Colonic mucosa (tissue), 4 donors: Measurements from ENCODE around the gene INPP5E. TPM values are rescaled to one million over a fixed set of nuclear protein-coding genes. Genes with fewer than 3 reads are reported as not detected.

Experiments
- DNase-seq: peaks from one replicate; pipeline ENCODE4 v3.0.0-alpha.2; 2020
- H3K27ac ChIP-seq: fragments of 200-600 bp; one replicate; pipeline ENCODE4 v1.8.0; 2021
- H3K27me3 ChIP-seq: fragments of 200-600 bp; one replicate; pipeline ENCODE4 v1.8.0; 2021
- H3K36me3 ChIP-seq: fragments of 200-600 bp; one replicate; pipeline ENCODE4 v1.8.0; 2021
- H3K4me1 ChIP-seq: fragments of 200-600 bp; one replicate; pipeline ENCODE4 v1.8.0; 2021; ENCODE audit warnings: mild to moderate bottlenecking
- H3K4me3 ChIP-seq: fragments of 200-600 bp; one replicate; pipeline ENCODE4 v1.8.0; 2021
- H3K9ac ChIP-seq, 2 donors: one replicate each; pipeline ENCODE4 v1.7.0; 2013; ENCODE audit warnings: control low read depth in 2 of 2, low read depth in 2 of 2, low read length in 2 of 2
- H3K9me3 ChIP-seq: fragments of 200-600 bp; one replicate; pipeline ENCODE4 v1.8.0; 2021
- CTCF ChIP-seq: fragments of 200-600 bp; IDR thresholded peaks from one replicate; pipeline ENCODE4 v1.8.0; 2022; ENCODE audit warnings: antibody characterized with exemption, mild to moderate bottlenecking
- intact Hi-C: fragments of 100-400 bp; cut with DNase I; formaldehyde crosslinking; loops from one replicate; pipeline ENCODE4 v1.14.1; 2022
- total RNA-seq, 2 donors: library from RNA; stranded (reverse); fragmentation: NEBNext Ultra II Directional in 1 of 2; extraction: Animal tissue kit (Norgen Biotek cat#: 25700) in 1 of 2; gene quantifications; one replicate each; pipeline ENCODE4 v1.2.1, GENCODE V29; 2021
- donor health status: healthy.
- donor health status: DM: no; HTN: no; CAD: no.
- donor health status: DM: no; HTN: no; CAD: no.

INPP5E gene
- total RNA-seq, 2 donors from 2014 or later, result 8.3 to 12.1 TPM

- no peaks in the 10 kb centered on the region for H3K27me3 ChIP-seq
- H3K9me3 ChIP-seq, result no peaks in the 10 kb centered on the region
- H3K27ac ChIP-seq, result no peak overlapping the region
- H3K4me3 ChIP-seq, result no peak overlapping the region
- DNase-seq, result no peak
- H3K4me1 ChIP-seq, result peaks cover under 1% of the 10 kb centered on the region
- no peak overlapping the region for H3K9ac ChIP-seq
- TF ChIP-seq CTCF, result no peak
- peaks cover 25% of the 10 kb centered on the region for H3K36me3 ChIP-seq
- intact Hi-C loops, result no loop called here
Observed at GRCh38 chr9:136416914-136417313, 22.7 kb downstream of the INPP5E start.

GRCh38 chr9:136416427-136416826, 23.2 kb downstream of the INPP5E start:
- no peaks in the 10 kb centered on the region for H3K27me3 ChIP-seq
- no peak overlapping the region for H3K4me3 ChIP-seq
- H3K9ac ChIP-seq, result no peak overlapping the region
- DNase-seq, result no peak
- H3K27ac ChIP-seq, result no peak overlapping the region
- H3K36me3 ChIP-seq, result peaks cover 25% of the 10 kb centered on the region
- H3K9me3 ChIP-seq, result no peaks in the 10 kb centered on the region
- intact Hi-C loops, result no loop called here
- peaks cover 6% of the 10 kb centered on the region for H3K4me1 ChIP-seq
- TF ChIP-seq CTCF, result no peak

- no peak overlapping the region for H3K9ac ChIP-seq
- H3K27me3 ChIP-seq, result no peaks in the 10 kb centered on the region
- H3K36me3 ChIP-seq, result peaks cover 12% of the 10 kb centered on the region
- no peak overlapping the region for H3K4me3 ChIP-seq
- no peak for TF ChIP-seq CTCF
- peaks cover 16% of the 10 kb centered on the region for H3K4me1 ChIP-seq
- intact Hi-C loops, result loop anchor here (5.0 kb wide), 1 partner anchor 69 kb away; the partner anchor contains the start of gene SEC16A
- H3K27ac ChIP-seq, result no peak overlapping the region
- no peak for DNase-seq
- no peaks in the 10 kb centered on the region for H3K9me3 ChIP-seq
Observed at GRCh38 chr9:136412962-136413361, 26.7 kb downstream of the INPP5E start.

- Histone ChIP-seq H3K9ac (peak overlapping the region; percentile 82 to 94), H3K36me3 (peaks cover 10% of the 10 kb centered on the region), H3K4me3 (peak overlapping the region; percentile 90), H3K9me3 (no peaks in the 10 kb centered on the region), H3K27me3 (no peaks in the 10 kb centered on the region), H3K27ac (no peak overlapping the region), H3K4me1 (peaks cover 16% of the 10 kb centered on the region)
- no peak for TF ChIP-seq CTCF
- no peak for DNase-seq
- intact Hi-C loops, result loop anchor here (5.0 kb wide), 1 partner anchor 71 kb away; the partner anchor contains the start of gene SEC16A
Observed at GRCh38 chr9:136411378-136411777, 28.3 kb downstream of the INPP5E start.

- Histone ChIP-seq H3K27ac (peak within 1 kb of the TSS; percentile 69), H3K4me3 (peak within 1 kb of the TSS; percentile 90), H3K9me3 (no peaks in the 10 kb centered on the region), H3K4me1 (peaks cover 16% of the 10 kb centered on the region), H3K27me3 (no peaks in the 10 kb centered on the region), H3K9ac (peak within 1 kb of the TSS; percentile 82 to 94), H3K36me3 (peaks cover 10% of the 10 kb centered on the region)
- intact Hi-C loops, result loop anchor here (5.0 kb wide), 1 partner anchor 72 kb away; the partner anchor contains the start of gene SEC16A
- peak; percentile 96 for DNase-seq
- no peak for TF ChIP-seq CTCF
Observed at GRCh38 chr9:136410500-136411287, 29.0 kb downstream of the INPP5E start, which contains the start of the genes ENTR1 and PMPCA. ENTR1 (minus strand) TSS chr9:136410614; CDS start chr9:136410397, 217 bp downstream. PMPCA (plus strand) TSS chr9:136410658; CDS start chr9:136410669, 11 bp downstream.
